ENCODE results near the gene USP43.

Gene USP43

DNA sequence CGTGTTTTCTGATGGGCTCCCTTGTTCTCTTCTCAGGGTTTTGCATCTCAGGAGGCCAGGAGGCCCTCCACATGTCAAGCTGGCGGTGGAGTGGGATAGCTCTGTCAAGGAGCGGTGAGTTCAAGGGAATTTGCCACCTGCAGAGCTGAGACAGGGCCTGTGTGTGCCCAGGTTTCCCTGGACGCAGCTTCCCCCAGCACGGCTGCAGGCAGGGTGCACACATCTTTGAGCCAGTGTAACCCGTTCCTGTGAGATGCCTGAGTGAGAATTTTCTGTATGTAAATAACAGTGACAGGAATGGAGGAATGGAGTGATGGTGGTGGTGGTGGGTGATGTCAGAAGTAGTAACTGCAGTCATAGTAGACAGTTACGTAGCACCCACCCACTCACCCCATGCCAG, 54.8 kb downstream of the USP43 start:
- no peak for TF ChIP-seq ZFX (IDR thresholded peaks at IDR 0.05; ENCODE audit: borderline replicate concordance)
- TF ChIP-seq, protein P1, sequence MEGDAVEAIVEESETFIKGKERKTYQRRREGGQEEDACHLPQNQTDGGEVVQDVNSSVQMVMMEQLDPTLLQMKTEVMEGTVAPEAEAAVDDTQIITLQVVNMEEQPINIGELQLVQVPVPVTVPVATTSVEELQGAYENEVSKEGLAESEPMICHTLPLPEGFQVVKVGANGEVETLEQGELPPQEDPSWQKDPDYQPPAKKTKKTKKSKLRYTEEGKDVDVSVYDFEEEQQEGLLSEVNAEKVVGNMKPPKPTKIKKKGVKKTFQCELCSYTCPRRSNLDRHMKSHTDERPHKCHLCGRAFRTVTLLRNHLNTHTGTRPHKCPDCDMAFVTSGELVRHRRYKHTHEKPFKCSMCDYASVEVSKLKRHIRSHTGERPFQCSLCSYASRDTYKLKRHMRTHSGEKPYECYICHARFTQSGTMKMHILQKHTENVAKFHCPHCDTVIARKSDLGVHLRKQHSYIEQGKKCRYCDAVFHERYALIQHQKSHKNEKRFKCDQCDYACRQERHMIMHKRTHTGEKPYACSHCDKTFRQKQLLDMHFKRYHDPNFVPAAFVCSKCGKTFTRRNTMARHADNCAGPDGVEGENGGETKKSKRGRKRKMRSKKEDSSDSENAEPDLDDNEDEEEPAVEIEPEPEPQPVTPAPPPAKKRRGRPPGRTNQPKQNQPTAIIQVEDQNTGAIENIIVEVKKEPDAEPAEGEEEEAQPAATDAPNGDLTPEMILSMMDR (IDR thresholded peaks at IDR 0.05) = no peak
- H3K27ac ChIP-seq = no peak overlapping the region

DNA sequence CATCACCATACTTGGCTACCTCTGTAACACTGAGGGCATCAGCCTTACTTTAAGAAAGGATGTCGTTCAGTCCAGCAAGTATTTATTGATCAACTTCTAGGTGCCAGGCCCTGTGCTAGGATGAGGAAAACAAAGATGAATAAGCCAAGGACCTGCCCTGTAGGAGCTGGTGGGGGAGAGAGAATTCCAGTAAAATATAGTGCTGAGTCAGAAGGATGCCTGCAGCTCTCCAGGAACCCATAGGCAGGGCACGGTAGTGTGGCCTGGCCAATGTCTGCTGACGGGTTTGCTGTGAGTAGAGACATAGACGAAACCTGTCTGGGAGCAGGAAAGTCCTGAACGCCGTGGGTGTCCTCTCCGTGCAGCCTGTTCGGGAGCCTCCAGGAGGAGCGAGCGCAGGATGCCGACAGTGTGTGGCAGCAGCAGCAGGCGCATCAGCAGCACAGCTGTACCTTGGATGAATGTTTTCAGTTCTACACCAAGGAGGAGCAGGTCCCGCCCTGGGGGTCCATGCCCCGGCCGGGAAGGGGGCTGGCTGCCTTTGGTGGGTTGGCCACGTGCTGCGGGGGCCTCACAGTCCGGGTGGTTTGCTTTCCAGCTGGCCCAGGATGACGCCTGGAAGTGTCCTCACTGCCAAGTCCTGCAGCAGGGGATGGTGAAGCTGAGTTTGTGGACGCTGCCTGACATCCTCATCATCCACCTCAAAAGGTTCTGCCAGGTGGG, 55.6 kb downstream of the USP43 start:
- H3K27ac ChIP-seq = no peak overlapping the region
- TF ChIP-seq ZFX (IDR thresholded peaks at IDR 0.05; ENCODE audit: borderline replicate concordance) = no peak
- TF ChIP-seq, protein P1 (IDR thresholded peaks at IDR 0.05) = no peak

DNA sequence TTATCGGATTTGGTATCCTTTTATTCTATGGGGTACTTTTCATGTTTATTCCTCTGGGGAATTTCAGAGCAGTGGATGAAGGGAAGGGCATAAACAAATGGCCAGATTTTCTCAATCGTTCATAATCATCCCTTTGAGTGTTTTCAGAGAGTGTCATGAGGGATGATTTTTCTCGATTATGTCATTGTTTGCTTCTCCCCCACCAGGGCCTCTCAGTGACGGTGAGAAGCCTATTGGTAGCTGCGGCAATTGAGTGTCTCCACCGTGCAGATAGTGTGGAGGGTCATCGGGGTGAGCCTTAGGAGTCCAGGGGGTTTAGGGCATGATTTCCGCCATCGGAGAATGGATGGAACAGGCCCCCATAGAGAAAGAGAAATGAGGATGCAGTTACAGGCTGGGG, 57.2 kb downstream of the USP43 start:
- TF ChIP-seq, protein P1 (IDR thresholded peaks at IDR 0.05) = no peak
- no peak for TF ChIP-seq ZFX (IDR thresholded peaks at IDR 0.05; ENCODE audit: borderline replicate concordance)
- H3K27ac ChIP-seq = no peak overlapping the region

DNA sequence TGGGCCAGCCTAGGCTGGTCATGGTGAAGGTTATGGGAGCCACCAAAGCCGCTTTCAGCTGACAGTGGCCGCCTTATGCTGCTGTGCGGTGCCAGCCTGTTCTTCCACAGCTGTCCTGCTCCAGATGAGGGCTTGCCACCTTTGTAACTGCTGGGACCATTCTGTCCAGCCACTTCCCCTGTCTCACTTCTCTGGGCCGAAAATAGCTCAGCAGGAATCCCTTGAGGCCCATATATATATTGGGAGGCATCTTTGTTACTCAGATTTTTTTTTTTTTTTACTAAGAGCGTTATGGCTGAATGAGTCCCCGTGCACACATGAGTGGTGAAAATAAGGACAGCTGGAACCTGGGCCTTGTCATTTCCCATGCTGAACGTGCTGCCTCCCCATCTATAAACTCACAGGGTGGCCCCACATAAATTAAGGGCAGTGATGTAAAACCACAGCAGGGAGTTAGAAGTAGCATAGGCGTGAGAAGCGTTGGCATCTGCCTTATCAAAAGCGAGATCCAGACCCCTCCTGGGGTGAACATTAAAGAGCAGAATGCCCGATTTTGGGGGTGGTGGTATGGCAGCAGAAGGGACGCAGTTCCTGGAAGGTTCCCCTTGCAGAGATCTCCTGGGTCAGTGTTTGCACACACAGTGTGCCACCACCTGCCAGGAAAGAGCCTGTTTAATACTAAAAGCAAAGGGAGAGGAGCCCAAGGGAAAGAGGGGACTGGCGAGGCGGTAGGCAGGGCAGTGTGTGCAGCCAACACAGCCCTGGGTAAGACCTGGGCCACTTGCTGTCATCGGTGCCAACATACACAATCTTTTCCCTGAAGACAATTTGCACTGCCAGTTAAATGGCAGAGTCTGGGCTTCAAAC, 57.8 kb downstream of the USP43 start:
- no peak overlapping the region for H3K27ac ChIP-seq
- no peak for TF ChIP-seq ZFX (IDR thresholded peaks at IDR 0.05; ENCODE audit: borderline replicate concordance)
- TF ChIP-seq, protein P1 (IDR thresholded peaks at IDR 0.05) = no peak

DNA sequence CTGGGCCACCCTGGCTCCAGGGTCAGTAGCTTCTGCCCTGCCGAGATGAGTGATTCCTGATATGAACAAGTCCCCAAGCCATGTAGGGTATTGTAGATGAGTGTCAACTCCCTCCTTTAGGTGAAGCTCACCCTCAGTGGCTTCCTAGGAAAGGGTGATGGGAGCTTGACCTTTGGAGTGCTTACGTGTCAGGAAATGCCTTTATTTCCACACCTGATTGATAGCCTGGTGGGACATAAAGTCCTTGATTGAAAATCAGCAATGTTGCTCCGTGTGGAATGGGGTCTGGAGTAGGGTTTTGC, 58.4 kb downstream of the USP43 start:
- TF ChIP-seq, protein P1 (IDR thresholded peaks at IDR 0.05) = no peak
- TF ChIP-seq ZFX (IDR thresholded peaks at IDR 0.05; ENCODE audit: borderline replicate concordance) = no peak

DNA sequence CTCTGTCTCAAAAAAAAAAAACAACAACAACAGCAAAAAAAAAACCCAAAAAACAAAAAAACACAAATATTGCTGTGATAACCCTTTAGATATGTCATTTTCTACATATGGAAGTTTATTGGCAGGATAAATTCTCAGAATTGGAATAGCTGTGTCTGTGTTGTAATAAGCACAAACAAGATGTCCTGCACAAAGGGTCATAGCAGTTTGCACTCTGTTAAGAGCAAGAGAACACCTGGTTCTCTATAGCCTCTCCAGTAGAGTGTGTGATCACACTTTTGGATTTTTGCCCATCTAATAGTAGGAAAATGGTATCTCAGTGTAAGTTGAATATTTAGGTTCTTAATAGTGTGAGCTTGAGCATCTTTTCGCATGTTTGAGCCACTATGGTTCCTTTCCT, 60.4 kb downstream of the USP43 start:
- H3K27ac ChIP-seq = no peak overlapping the region
- no peak for TF ChIP-seq ZFX (IDR thresholded peaks at IDR 0.05; ENCODE audit: borderline replicate concordance)
- TF ChIP-seq, protein P1 (IDR thresholded peaks at IDR 0.05) = no peak

More for the DNA sequence above, 58.4 kb downstream of the USP43 start:
- H3K27ac ChIP-seq = no peak overlapping the region

DNA sequence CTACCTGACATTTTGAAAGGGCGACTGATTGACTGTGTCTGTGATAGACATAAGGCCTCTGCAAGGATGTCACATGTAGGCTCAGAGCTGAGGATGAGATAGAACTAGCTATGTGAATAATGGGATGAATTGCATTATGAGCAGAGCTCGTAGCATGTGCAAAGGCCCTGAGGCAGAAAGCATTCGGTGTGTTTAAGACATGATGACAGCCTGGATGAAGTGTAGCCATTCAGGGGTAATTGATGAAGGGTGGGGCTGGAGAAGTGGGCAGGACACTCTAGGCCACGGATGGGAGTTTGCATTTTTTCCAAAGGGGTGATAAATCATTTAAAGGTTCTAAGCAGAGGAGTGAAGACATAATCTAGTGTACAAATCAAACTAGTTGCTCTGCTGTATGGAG, 62.6 kb downstream of the USP43 start:
- no peak for TF ChIP-seq ZFX (IDR thresholded peaks at IDR 0.05; ENCODE audit: borderline replicate concordance)
- TF ChIP-seq, protein P1 (IDR thresholded peaks at IDR 0.05) = no peak
- H3K27ac ChIP-seq = no peak overlapping the region

Measured in 22Rv1 (cell line).